ENCODE measurements around the gene AVEN. TPM values are rescaled to one million over a fixed set of nuclear protein-coding genes. Genes with fewer than 3 reads are reported as not detected.
A peak's percentile ranks its signal among the peaks of the same experiment; 100 is the strongest.

AVEN gene
- polyA plus RNA-seq, 2 of the 4 experiments (the other 2 are of a cell fraction): 23.8 to 27.2 TPM

GRCh38 chr15:33980159-33980558 is 58.8 kb downstream of the AVEN start:
- no peak overlapping the region for H3K27ac ChIP-seq
- FAIRE-seq: peak; percentile 83
- CTCF ChIA-PET: no interaction called here

GRCh38 chr15:33975022-33975565 is 63.9 kb downstream of the AVEN start:
- FAIRE-seq: no peak
- WGBS (ENCODE audit: missing lambda C conversion rate): 86% methylated on average over 4 of the region's 4 CpGs
- Histone ChIP-seq H3K4me2 (no peak overlapping the region), H3K4me3 (no peak overlapping the region), H3K9me3 (no peaks in the 10 kb centered on the region), H3K4me1 (no peaks in the 10 kb centered on the region), H3K27ac (no peak overlapping the region)
- POLR2A ChIA-PET: no interaction called here
- ATAC-seq: peak; percentile 44 to 73; a peak in 5 of 6 replicates
- CTCF ChIA-PET: interaction anchor here (0.7 to 3.7 kb wide), 8 partner anchors 9 to 692 kb away, joined by 3 to 27 read pairs (median 4); no protein-coding TSS in a partner anchor
- TF ChIP-seq CTCF (IDR thresholded peaks at IDR 0.05) (peak; percentile 28; the same call in 2 of the 3 replicates), ZC3H11A (IDR thresholded peaks at IDR 0.05) (no peak), ZFP36 (IDR thresholded peaks at IDR 0.05; ENCODE audit: borderline replicate concordance, partially characterized antibody) (no peak), ATOH8 (CRISPR knock-in tag; IDR thresholded peaks at IDR 0.05; ENCODE audit: low read depth) (no peak), RFX5 (IDR thresholded peaks at IDR 0.05) (no peak), CEBPB (IDR thresholded peaks at IDR 0.05) (peak in 1 of 2 experiments; percentile 48; a peak in 1 of 4 replicates), SMC3 (IDR thresholded peaks at IDR 0.05) (0 out of 3 replicates have a peak, but pooled peaks have one; percentile 6), RAD21 (conservative IDR thresholded peaks at IDR 0.05 in 1 of 2, IDR thresholded peaks at IDR 0.05 in 1 of 2) (0 out of 5 replicates have a peak, but pooled peaks of 1 of the 2 experiments have one; percentile 34)
- peak in 1 of 2 experiments; percentile 14 for DNase-seq (ENCODE audit: low read depth in 1 of 2, low spot score in 1 of 2)

More at GRCh38 chr15:33980159-33980558, 58.8 kb downstream of the AVEN start:
- POLR2A ChIA-PET: no interaction called here
- ATAC-seq: 0 out of 6 replicates have a peak, but pooled peaks of 1 of the 2 experiments have one; percentile 24
- no peak for DNase-seq (ENCODE audit: low read depth in 1 of 2, low spot score in 1 of 2)
- Histone ChIP-seq H3K4me2 (no peak overlapping the region), H3K4me3 (no peak overlapping the region), H3K4me1 (no peaks in the 10 kb centered on the region), H3K9me3 (no peaks in the 10 kb centered on the region)
- WGBS (ENCODE audit: missing lambda C conversion rate): 58% methylated on average over 7 of the region's 7 CpGs
- TF ChIP-seq ESRRA (IDR thresholded peaks at IDR 0.05; ENCODE audit: borderline replicate concordance, low read length) (no peak), CHD2 (IDR thresholded peaks at IDR 0.05; ENCODE audit: low read length, partially characterized antibody) (no peak), PHF8 (IDR thresholded peaks at IDR 0.05; ENCODE audit: borderline replicate concordance, low read depth) (no peak), EHMT2 (IDR thresholded peaks at IDR 0.05; ENCODE audit: low read depth) (no peak), RAD21 (conservative IDR thresholded peaks at IDR 0.05 in 1 of 2, IDR thresholded peaks at IDR 0.05 in 1 of 2) (no peak), POLR2AphosphoS2 (conservative IDR thresholded peaks at IDR 0.05; ENCODE audit: low read length) (no peak), FOSB (CRISPR knock-in tag; IDR thresholded peaks at IDR 0.05) (no peak), NR3C1 (IDR thresholded peaks at IDR 0.05) (no peak), KDM5A (IDR thresholded peaks at IDR 0.05) (no peak), CBX8 (IDR thresholded peaks at IDR 0.05) (no peak), BHLHE40 (IDR thresholded peaks at IDR 0.05; ENCODE audit: low read depth, low read length) (no peak), REST (IDR thresholded peaks at IDR 0.05) (no peak)

Data from A549 (cell line).